ENCODE data around the gene CAMK2B. TPM values are rescaled to one million over a fixed set of nuclear protein-coding genes. Genes with fewer than 3 reads are reported as not detected.

The CAMK2B gene
- total and polyA plus RNA-seq, 2 experiments from 2014 or later, result not detected

- TF ChIP-seq ZNF462 (CRISPR knock-in tag; IDR thresholded peaks at IDR 0.05) (no peak), REST (IDR thresholded peaks at IDR 0.05; ENCODE audit: unreplicated experiment) (no peak), CREB1 (CRISPR knock-in tag; IDR thresholded peaks at IDR 0.05; ENCODE audit: low read depth) (no peak)
These were observed 44.8 kb downstream of the CAMK2B start (continued) for GRCh38 chr7:44280636-44280992.

- Histone ChIP-seq H3K36me3 (ENCODE audit: insufficient read depth) (no peaks in the 10 kb centered on the region), H3F3A (replicated peaks; ENCODE audit: low read depth) (no peaks in the 10 kb centered on the region), H3K27me3 (ENCODE audit: insufficient read depth) (peaks cover 7% of the 10 kb centered on the region), H3K4me2 (no peak overlapping the region), H4K20me1 (replicated peaks; ENCODE audit: insufficient read depth) (no peaks in the 10 kb centered on the region), H3K79me2 (replicated peaks; ENCODE audit: insufficient read depth) (no peaks in the 10 kb centered on the region), H3K4me1 (ENCODE audit: insufficient read depth) (peaks cover 5% of the 10 kb centered on the region), H2AFZ (no peak overlapping the region), H3K27ac (ENCODE audit: low read depth) (no peak overlapping the region), H3K9me2 (ENCODE audit: insufficient read depth) (no peaks in the 10 kb centered on the region), H3K4me3 (no peak overlapping the region)
- DNase-seq (ENCODE audit: low spot score), result no peak
- no peaks in the 10 kb centered on the region; the same call in 2 of the 3 replicates for H3K9me3 Mint-ChIP-seq
- no peaks in the 10 kb centered on the region for H3K36me3 Mint-ChIP-seq (ENCODE audit: low read depth)
- no peak for ATAC-seq
- peaks cover 7% of the 10 kb centered on the region; the same call in 2 of the 3 replicates for H3K4me1 Mint-ChIP-seq
- peaks cover 13% of the 10 kb centered on the region for H3K27me3 Mint-ChIP-seq (ENCODE audit: insufficient read depth, low read depth, poor library complexity)
- no peak overlapping the region for H3K4me3 Mint-ChIP-seq
- H3K27ac Mint-ChIP-seq, result no peak overlapping the region
- no peak for TF ChIP-seq EZH2 (IDR thresholded peaks at IDR 0.05; ENCODE audit: low read depth, unreplicated experiment)
- TF ChIP-seq EZH2phosphoT487 (IDR thresholded peaks at IDR 0.05; ENCODE audit: unreplicated experiment), result no peak
- no peak for TF ChIP-seq ZNF114 (CRISPR knock-in tag; IDR thresholded peaks at IDR 0.05)
- no peak for TF ChIP-seq REST (IDR thresholded peaks at IDR 0.05; ENCODE audit: unreplicated experiment)
- no peak for TF ChIP-seq JUNB (IDR thresholded peaks at IDR 0.05; ENCODE audit: unreplicated experiment)
- TF ChIP-seq CREB1 (CRISPR knock-in tag; IDR thresholded peaks at IDR 0.05; ENCODE audit: low read depth), result no peak
- TF ChIP-seq ETS1 (IDR thresholded peaks at IDR 0.05), result no peak
- no peak for TF ChIP-seq NANOG (IDR thresholded peaks at IDR 0.05; ENCODE audit: borderline replicate concordance)
These were observed 45.5 kb downstream of the CAMK2B start for GRCh38 chr7:44279731-44280505.

Data from GM23338 (cell line).